Putamen (tissue), 1 donor: ENCODE measurements around the gene TJP2.

Source experiments
- DNase-seq: peaks from one replicate; pipeline ENCODE4 v3.0.0-alpha.2; 2016; ENCODE audit warnings: low spot score

Gene TJP2

GRCh38 chr9:69191231-69191630, 17.2 kb downstream of the TJP2 start:
- no peak for DNase-seq

- DNase-seq, result no peak
Measured at GRCh38 chr9:69192214-69192613, 18.1 kb downstream of the TJP2 start.

- no peak for DNase-seq
Measured at GRCh38 chr9:69193685-69194032, 19.6 kb downstream of the TJP2 start.

- DNase-seq, result no peak
Measured at GRCh38 chr9:69194702-69195418, 20.8 kb downstream of the TJP2 start.

- DNase-seq, result peak; percentile 81
Measured at GRCh38 chr9:69195668-69196067, 21.6 kb downstream of the TJP2 start.

- no peak for DNase-seq
Measured at GRCh38 chr9:69197687-69198086, 23.6 kb downstream of the TJP2 start.

GRCh38 chr9:69198521-69199220, 24.6 kb downstream of the TJP2 start:
- DNase-seq, result no peak

GRCh38 chr9:69199769-69200470, 25.8 kb downstream of the TJP2 start:
- DNase-seq, result no peak

- DNase-seq, result no peak
Measured at GRCh38 chr9:69202556-69202955, 28.5 kb downstream of the TJP2 start.

- DNase-seq, result no peak
Measured at GRCh38 chr9:69204326-69204725, 30.2 kb downstream of the TJP2 start.

GRCh38 chr9:69204849-69205248, 30.8 kb downstream of the TJP2 start:
- DNase-seq, result peak; percentile 84

- DNase-seq, result no peak
Measured at GRCh38 chr9:69206047-69206446, 32.0 kb downstream of the TJP2 start.

GRCh38 chr9:69207503-69207902, 33.4 kb downstream of the TJP2 start:
- DNase-seq, result no peak

GRCh38 chr9:69211424-69212036, 37.5 kb downstream of the TJP2 start:
- DNase-seq, result no peak

- no peak for DNase-seq
Measured at GRCh38 chr9:69213647-69214046, 39.6 kb downstream of the TJP2 start.

- DNase-seq, result no peak
Measured at GRCh38 chr9:69214939-69215338, 40.9 kb downstream of the TJP2 start.

- DNase-seq, result no peak
Measured at GRCh38 chr9:69215774-69216485, 41.9 kb downstream of the TJP2 start.

- DNase-seq, result no peak
Measured at GRCh38 chr9:69218166-69218565, 44.1 kb downstream of the TJP2 start.

- DNase-seq, result no peak
Measured at GRCh38 chr9:69221036-69221435, 47.0 kb downstream of the TJP2 start.

- DNase-seq, result no peak
Measured at GRCh38 chr9:69222970-69223369, 48.9 kb downstream of the TJP2 start.

GRCh38 chr9:69223605-69224004, 49.5 kb downstream of the TJP2 start:
- no peak for DNase-seq

GRCh38 chr9:69229367-69229766, 55.3 kb downstream of the TJP2 start:
- DNase-seq, result no peak
